Neural cell (in vitro differentiated cells): ENCODE measurements around the gene IMPA2.

Experiments used
- CTCF ChIP-seq: fragments of 450-650 bp; IDR thresholded peaks from 2 replicates; pipeline ENCODE4 v1.5.1; 2014; ENCODE audit warnings: antibody characterized with exemption, mild to moderate bottlenecking, moderate library complexity; ENCODE audit not compliant: poor library complexity, severe bottlenecking
- EP300 ChIP-seq: fragments of 450-650 bp; conservative IDR thresholded peaks from 2 replicates; pipeline ENCODE4 v1.6.1; 2014; ENCODE audit warnings: antibody characterized with exemption, mild to moderate bottlenecking, moderate library complexity; ENCODE audit not compliant: poor library complexity, severe bottlenecking
- TAF1 ChIP-seq: IDR thresholded peaks from 2 replicates; pipeline ENCODE4 v1.6.1; 2012; ENCODE audit warnings: low read depth

DNA sequence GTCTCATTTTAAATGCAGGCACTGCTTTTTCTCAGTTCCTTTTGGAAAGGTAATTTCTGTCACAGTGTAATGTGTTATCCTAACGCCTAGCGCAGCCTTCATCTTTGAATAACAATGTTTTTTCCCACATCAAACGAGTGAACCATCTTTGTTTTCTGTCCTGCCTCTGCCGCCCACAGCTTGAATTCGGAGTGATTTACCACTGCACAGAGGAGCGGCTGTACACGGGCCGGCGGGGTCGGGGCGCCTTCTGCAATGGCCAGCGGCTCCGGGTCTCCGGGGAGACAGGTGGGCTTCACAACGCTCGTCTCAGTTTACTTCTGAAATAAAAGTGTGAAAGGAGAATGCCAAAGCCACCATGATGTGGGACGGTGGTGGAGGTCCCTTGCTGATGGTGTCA is 32.8 kb downstream of the IMPA2 start:
- no peak for TF ChIP-seq CTCF
- no peak for TF ChIP-seq EP300
- TF ChIP-seq TAF1 = no peak
